ENCODE data around the gene CYP26C1.
"Not testable (repeated sequence)": the region's sequence is repeated elsewhere in the genome, so short reads cannot be mapped to it uniquely, and the experiment has no call there.

The CYP26C1 gene

GRCh38 chr10:93076871-93077270 is 16.3 kb downstream of the CYP26C1 start:
- DNase-seq (ENCODE audit: low read depth), result no peak

- no peak for DNase-seq (ENCODE audit: low read depth)
These were observed 17.3 kb downstream of the CYP26C1 start for GRCh38 chr10:93077860-93078337.

GRCh38 chr10:93079663-93080349 is 19.2 kb downstream of the CYP26C1 start:
- no peak for DNase-seq (ENCODE audit: low read depth)

GRCh38 chr10:93080350-93081046 is 19.9 kb downstream of the CYP26C1 start:
- peak; percentile 36 for DNase-seq (ENCODE audit: low read depth)

- no peak for DNase-seq (ENCODE audit: low read depth)
These were observed 20.7 kb downstream of the CYP26C1 start for GRCh38 chr10:93081318-93081717.

- DNase-seq (ENCODE audit: low read depth), result no peak
These were observed 21.2 kb downstream of the CYP26C1 start for GRCh38 chr10:93081834-93082233.

GRCh38 chr10:93083743-93084539 is 23.3 kb downstream of the CYP26C1 start:
- no peak for DNase-seq (ENCODE audit: low read depth)

- no peak for DNase-seq (ENCODE audit: low read depth)
These were observed 24.8 kb downstream of the CYP26C1 start for GRCh38 chr10:93085272-93085859.

GRCh38 chr10:93086289-93086688 is 25.7 kb downstream of the CYP26C1 start:
- no peak for DNase-seq (ENCODE audit: low read depth)

- DNase-seq (ENCODE audit: low read depth), result no peak
These were observed 27.2 kb downstream of the CYP26C1 start for GRCh38 chr10:93087846-93088245.

GRCh38 chr10:93088466-93088865 is 27.9 kb downstream of the CYP26C1 start:
- DNase-seq (ENCODE audit: low read depth), result no peak

- no peak for DNase-seq (ENCODE audit: low read depth)
These were observed 30.0 kb downstream of the CYP26C1 start for GRCh38 chr10:93090619-93091018.

GRCh38 chr10:93091960-93092359 is 31.4 kb downstream of the CYP26C1 start:
- no peak for DNase-seq (ENCODE audit: low read depth)

- DNase-seq (ENCODE audit: low read depth), result no peak
These were observed 34.6 kb downstream of the CYP26C1 start for GRCh38 chr10:93095225-93095624.

- no peak for DNase-seq (ENCODE audit: low read depth)
These were observed 36.3 kb downstream of the CYP26C1 start for GRCh38 chr10:93096901-93097300.

- no peak for DNase-seq (ENCODE audit: low read depth)
These were observed 36.8 kb downstream of the CYP26C1 start for GRCh38 chr10:93097386-93097785.

- DNase-seq (ENCODE audit: low read depth), result no peak
These were observed 38.2 kb downstream of the CYP26C1 start for GRCh38 chr10:93098816-93099215.

- no peak for DNase-seq (ENCODE audit: low read depth)
These were observed 39.1 kb downstream of the CYP26C1 start for GRCh38 chr10:93099670-93100069.

GRCh38 chr10:93101148-93101547 is 40.5 kb downstream of the CYP26C1 start:
- not testable (repeated sequence) for DNase-seq (ENCODE audit: low read depth)

GRCh38 chr10:93103953-93104352 is 43.4 kb downstream of the CYP26C1 start:
- DNase-seq (ENCODE audit: low read depth), result no peak

GRCh38 chr10:93106631-93107072 is 46.1 kb downstream of the CYP26C1 start:
- DNase-seq (ENCODE audit: low read depth), result no peak

- DNase-seq (ENCODE audit: low read depth), result no peak
These were observed 50.0 kb downstream of the CYP26C1 start for GRCh38 chr10:93110472-93111146.

Measured in activated T-cell treated with anti-CD3 and anti-CD28 coated beads for 24 hours (primary cell).